ENCODE measurements around the gene RALB. TPM values are rescaled to one million over a fixed set of nuclear protein-coding genes. Genes with fewer than 3 reads are reported as not detected.
A peak's percentile ranks its signal among the peaks of the same experiment; 100 is the strongest.

Gene RALB
- total RNA-seq, 1 experiment from 2014 or later, result 17.1 TPM

DNA sequence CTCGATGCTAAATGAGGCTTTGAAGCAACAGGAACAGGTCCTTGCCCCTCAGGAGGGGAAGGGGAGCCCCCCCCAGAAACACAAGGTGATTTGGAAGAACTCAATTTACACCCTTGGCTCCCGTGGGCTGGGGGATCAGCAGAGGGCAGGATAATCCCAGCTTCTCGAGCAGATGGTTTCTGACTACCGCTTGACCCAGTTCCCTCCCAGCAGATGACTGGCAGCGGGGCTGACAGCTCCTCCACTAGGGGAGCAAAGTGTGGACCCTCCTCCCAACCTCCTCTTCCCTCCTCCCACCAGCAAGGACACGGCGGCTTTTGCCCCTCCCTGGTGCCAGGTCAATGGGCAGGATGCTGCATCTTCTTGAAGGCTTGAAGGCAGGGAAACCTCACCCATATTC, 89.8 kb downstream of the RALB start:
- Mint-ChIP-seq H3K9me3 (no peaks in the 10 kb centered on the region), H3K4me3 (no peak overlapping the region), H3K4me1 (peaks cover 24% of the 10 kb centered on the region), H3K27ac (no peak overlapping the region), H3K36me3 (no peaks in the 10 kb centered on the region), H3K27me3 (ENCODE audit: low read depth) (peaks cover 68% of the 10 kb centered on the region)
- ATAC-seq, result no peak
- ChIA-PET POLR2A (interaction anchor here (0.9 to 1.3 kb wide), 4 partner anchors 90 to 124 kb away, joined by 3 to 6 read pairs (median 4); partner anchors contain the start of gene RALB), CTCF (interaction anchor here (0.8 to 4.2 kb wide), 23 partner anchors 10 to 339 kb away, joined by 3 to 66 read pairs (median 7); no protein-coding TSS in a partner anchor)
- DNase-seq (ENCODE audit: low spot score), result no peak
- TF ChIP-seq ZNF423 (CRISPR knock-in tag; IDR thresholded peaks at IDR 0.05) (no peak), ZNF263 (CRISPR knock-in tag; IDR thresholded peaks at IDR 0.05; ENCODE audit: low read depth) (peak; percentile 75)

DNA sequence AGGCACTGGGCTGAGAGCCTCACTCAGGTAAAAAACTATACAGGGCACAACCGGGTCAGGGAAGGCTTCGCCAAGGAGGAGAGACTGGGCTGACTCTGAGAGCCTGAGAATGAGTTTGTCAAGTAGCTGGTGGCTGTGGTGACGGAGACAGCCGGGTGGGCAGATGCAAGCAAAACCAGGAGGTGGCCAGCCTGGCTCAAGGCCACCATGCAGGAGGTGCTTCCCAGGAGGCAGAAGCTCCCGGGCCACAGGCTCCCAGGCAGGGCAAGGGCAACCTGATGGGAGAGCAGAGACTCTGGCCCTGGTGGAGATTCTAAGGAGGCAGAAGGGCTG, 90.4 kb downstream of the RALB start:
- no peaks in the 10 kb centered on the region for H3K9me3 Mint-ChIP-seq
- CTCF ChIA-PET, result interaction anchor here (0.6 to 4.2 kb wide), 53 partner anchors 10 to 732 kb away, joined by 3 to 66 read pairs (median 5); no protein-coding TSS in a partner anchor
- H3K27ac Mint-ChIP-seq, result no peak overlapping the region
- DNase-seq (ENCODE audit: low spot score), result no peak
- ATAC-seq, result no peak
- H3K27me3 Mint-ChIP-seq (ENCODE audit: low read depth), result peaks cover 74% of the 10 kb centered on the region
- peaks cover 30% of the 10 kb centered on the region for H3K4me1 Mint-ChIP-seq
- POLR2A ChIA-PET, result interaction anchor here (0.9 to 1.3 kb wide), 4 partner anchors 91 to 123 kb away, joined by 3 to 6 read pairs (median 4); partner anchors contain the start of gene RALB
- TF ChIP-seq, protein P1, sequence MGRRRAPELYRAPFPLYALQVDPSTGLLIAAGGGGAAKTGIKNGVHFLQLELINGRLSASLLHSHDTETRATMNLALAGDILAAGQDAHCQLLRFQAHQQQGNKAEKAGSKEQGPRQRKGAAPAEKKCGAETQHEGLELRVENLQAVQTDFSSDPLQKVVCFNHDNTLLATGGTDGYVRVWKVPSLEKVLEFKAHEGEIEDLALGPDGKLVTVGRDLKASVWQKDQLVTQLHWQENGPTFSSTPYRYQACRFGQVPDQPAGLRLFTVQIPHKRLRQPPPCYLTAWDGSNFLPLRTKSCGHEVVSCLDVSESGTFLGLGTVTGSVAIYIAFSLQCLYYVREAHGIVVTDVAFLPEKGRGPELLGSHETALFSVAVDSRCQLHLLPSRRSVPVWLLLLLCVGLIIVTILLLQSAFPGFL (CRISPR knock-in tag; IDR thresholded peaks at IDR 0.05; ENCODE audit: borderline replicate concordance), result no peak
- no peak for TF ChIP-seq MYBL2 (CRISPR knock-in tag; IDR thresholded peaks at IDR 0.05)
- TF ChIP-seq, protein P2, sequence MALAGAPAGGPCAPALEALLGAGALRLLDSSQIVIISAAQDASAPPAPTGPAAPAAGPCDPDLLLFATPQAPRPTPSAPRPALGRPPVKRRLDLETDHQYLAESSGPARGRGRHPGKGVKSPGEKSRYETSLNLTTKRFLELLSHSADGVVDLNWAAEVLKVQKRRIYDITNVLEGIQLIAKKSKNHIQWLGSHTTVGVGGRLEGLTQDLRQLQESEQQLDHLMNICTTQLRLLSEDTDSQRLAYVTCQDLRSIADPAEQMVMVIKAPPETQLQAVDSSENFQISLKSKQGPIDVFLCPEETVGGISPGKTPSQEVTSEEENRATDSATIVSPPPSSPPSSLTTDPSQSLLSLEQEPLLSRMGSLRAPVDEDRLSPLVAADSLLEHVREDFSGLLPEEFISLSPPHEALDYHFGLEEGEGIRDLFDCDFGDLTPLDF (CRISPR knock-in tag; IDR thresholded peaks at IDR 0.05), result no peak
- TF ChIP-seq, protein P3, sequence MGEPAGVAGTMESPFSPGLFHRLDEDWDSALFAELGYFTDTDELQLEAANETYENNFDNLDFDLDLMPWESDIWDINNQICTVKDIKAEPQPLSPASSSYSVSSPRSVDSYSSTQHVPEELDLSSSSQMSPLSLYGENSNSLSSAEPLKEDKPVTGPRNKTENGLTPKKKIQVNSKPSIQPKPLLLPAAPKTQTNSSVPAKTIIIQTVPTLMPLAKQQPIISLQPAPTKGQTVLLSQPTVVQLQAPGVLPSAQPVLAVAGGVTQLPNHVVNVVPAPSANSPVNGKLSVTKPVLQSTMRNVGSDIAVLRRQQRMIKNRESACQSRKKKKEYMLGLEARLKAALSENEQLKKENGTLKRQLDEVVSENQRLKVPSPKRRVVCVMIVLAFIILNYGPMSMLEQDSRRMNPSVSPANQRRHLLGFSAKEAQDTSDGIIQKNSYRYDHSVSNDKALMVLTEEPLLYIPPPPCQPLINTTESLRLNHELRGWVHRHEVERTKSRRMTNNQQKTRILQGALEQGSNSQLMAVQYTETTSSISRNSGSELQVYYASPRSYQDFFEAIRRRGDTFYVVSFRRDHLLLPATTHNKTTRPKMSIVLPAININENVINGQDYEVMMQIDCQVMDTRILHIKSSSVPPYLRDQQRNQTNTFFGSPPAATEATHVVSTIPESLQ (CRISPR knock-in tag; IDR thresholded peaks at IDR 0.05), result no peak
- no peak for TF ChIP-seq ZNF396 (CRISPR knock-in tag; IDR thresholded peaks at IDR 0.05; ENCODE audit: borderline replicate concordance)
- TF ChIP-seq, protein P4, sequence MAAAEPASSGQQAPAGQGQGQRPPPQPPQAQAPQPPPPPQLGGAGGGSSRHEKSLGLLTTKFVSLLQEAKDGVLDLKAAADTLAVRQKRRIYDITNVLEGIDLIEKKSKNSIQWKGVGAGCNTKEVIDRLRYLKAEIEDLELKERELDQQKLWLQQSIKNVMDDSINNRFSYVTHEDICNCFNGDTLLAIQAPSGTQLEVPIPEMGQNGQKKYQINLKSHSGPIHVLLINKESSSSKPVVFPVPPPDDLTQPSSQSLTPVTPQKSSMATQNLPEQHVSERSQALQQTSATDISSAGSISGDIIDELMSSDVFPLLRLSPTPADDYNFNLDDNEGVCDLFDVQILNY (CRISPR knock-in tag; IDR thresholded peaks at IDR 0.05), result no peak
- no peak for TF ChIP-seq JAZF1 (CRISPR knock-in tag; IDR thresholded peaks at IDR 0.05)
- no peak for TF ChIP-seq HMGA2 (CRISPR knock-in tag; IDR thresholded peaks at IDR 0.05)
- TF ChIP-seq, protein P5, sequence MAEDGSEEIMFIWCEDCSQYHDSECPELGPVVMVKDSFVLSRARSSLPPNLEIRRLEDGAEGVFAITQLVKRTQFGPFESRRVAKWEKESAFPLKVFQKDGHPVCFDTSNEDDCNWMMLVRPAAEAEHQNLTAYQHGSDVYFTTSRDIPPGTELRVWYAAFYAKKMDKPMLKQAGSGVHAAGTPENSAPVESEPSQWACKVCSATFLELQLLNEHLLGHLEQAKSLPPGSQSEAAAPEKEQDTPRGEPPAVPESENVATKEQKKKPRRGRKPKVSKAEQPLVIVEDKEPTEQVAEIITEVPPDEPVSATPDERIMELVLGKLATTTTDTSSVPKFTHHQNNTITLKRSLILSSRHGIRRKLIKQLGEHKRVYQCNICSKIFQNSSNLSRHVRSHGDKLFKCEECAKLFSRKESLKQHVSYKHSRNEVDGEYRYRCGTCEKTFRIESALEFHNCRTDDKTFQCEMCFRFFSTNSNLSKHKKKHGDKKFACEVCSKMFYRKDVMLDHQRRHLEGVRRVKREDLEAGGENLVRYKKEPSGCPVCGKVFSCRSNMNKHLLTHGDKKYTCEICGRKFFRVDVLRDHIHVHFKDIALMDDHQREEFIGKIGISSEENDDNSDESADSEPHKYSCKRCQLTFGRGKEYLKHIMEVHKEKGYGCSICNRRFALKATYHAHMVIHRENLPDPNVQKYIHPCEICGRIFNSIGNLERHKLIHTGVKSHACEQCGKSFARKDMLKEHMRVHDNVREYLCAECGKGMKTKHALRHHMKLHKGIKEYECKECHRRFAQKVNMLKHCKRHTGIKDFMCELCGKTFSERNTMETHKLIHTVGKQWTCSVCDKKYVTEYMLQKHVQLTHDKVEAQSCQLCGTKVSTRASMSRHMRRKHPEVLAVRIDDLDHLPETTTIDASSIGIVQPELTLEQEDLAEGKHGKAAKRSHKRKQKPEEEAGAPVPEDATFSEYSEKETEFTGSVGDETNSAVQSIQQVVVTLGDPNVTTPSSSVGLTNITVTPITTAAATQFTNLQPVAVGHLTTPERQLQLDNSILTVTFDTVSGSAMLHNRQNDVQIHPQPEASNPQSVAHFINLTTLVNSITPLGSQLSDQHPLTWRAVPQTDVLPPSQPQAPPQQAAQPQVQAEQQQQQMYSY (CRISPR knock-in tag; IDR thresholded peaks at IDR 0.05), result no peak
- no peak for TF ChIP-seq ZNF138 (CRISPR knock-in tag; conservative IDR thresholded peaks at IDR 0.05)
- H3K4me3 Mint-ChIP-seq, result no peak overlapping the region
- no peaks in the 10 kb centered on the region for H3K36me3 Mint-ChIP-seq
